Esophagus mucosa (tissue), 1 donor: ENCODE data around the gene SKAP1. TPM values are rescaled to one million over a fixed set of nuclear protein-coding genes. Genes with fewer than 3 reads are reported as not detected.

Source experiments
- ATAC-seq: fragments of 200-7000 bp; cut with Tn5 transposase; one replicate; pipeline ENCODE4 v1.9.1; 2020
- total RNA-seq: library from RNA; stranded (reverse); gene quantifications from one replicate; pipeline ENCODE4 v1.2.4, GENCODE V29; 2023
- donor health status: DM: yes; HTN: yes; CAD: no.

The SKAP1 gene
- total RNA-seq, 1 donor from 2014 or later, result 0.68 TPM

- ATAC-seq, result no peak
Measured at GRCh38 chr17:48173191-48173984, 256.6 kb downstream of the SKAP1 start.

- ATAC-seq, result no peak
Measured at GRCh38 chr17:48169926-48170325, 260.1 kb downstream of the SKAP1 start.

GRCh38 chr17:48163809-48164208 lies 266.2 kb downstream of the SKAP1 start:
- ATAC-seq, result no peak

DNA sequence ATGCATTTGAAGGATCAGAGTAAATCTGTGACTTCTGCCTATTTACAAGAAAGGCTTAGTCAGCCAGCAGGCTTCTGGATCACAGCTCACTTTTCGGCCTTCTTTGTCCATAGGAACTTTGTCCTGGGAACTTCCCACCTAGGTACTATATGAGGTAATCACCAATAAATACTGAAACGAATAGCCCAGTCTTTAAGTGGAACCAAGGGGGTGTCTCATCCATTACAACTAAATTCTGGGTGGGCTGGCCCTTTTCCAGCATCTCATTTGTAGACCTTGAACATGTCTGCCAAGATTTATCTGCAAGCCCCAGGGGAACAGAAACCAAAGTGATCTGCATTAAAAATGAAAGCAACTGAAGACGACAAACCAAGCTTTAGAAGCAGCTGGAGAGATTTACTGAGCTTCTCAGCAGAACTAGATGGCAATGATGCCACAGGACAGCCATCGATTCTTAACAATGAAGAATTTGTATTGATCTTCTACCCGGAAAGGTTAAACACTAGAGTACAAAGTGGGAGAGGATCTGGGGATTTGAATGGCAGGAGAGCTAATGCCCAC lies 267.0 kb downstream of the SKAP1 start:
- ATAC-seq, result no peak

DNA sequence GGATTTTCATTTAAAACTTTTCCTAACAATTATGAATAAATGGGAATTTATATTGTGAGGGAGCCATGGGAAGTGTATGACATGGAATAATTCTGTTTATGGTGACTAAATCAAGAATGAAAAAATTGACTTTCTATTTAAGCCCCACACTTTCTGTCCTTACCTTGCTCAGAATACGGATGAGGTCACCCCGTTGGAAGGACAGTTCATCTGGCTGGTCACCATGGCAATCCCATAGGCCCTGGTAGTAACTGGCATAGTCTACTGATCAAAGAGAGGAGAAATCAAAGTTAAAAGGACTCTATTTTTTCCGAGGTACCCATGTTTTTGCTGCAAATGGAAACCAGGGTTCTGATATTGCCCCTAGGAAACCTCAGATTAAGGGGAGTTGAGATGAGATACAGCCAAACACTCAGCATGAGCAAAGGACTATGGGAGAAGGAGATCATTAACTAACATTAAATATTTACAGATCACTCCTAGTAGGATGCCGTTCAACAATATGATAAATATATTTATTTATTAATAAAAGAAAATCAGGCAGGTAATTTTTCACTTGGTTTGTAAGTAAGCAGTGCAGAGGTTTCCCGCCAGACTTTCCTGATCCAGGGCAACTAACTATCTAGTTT lies 267.6 kb downstream of the SKAP1 start:
- ATAC-seq, result no peak

DNA sequence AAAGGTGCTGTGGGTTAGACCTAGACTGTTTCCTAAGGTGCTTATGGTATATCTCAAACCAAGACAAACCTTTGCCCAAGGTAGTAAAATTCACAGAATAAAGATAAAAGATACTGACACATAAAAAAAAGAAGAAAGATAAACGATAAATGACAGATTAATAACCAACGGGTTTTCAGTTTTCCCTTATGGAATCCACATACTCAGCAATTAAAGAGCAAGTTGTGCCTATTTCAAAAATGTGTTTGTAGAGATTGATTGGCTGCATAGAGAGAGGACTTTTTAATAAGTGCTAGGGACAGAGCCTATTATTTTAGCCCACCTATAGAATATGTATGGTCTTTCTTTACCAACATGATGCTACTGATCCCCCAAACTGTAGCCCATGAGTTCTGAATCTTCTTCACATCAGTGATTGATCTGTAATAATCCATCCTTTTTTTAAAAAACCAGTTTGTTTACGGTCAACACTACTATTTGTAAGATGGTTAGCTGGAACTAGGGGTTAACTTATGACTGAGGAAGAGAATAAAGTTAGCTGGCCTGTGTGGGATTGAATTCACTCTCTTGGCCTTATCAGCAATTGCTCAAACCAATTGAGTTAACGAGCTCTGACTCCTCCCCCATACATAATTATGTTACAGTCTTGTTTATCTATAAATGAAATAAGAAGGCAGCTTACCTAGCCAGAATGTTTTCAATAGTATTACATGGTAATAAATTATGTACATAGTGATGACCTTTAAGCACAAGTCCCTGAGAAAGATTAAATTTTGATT lies 268.7 kb downstream of the SKAP1 start:
- ATAC-seq, result no peak

GRCh38 chr17:48160177-48161081 lies 269.6 kb downstream of the SKAP1 start:
- ATAC-seq, result no peak

GRCh38 chr17:48159232-48159631 lies 270.8 kb downstream of the SKAP1 start:
- no peak for ATAC-seq

DNA sequence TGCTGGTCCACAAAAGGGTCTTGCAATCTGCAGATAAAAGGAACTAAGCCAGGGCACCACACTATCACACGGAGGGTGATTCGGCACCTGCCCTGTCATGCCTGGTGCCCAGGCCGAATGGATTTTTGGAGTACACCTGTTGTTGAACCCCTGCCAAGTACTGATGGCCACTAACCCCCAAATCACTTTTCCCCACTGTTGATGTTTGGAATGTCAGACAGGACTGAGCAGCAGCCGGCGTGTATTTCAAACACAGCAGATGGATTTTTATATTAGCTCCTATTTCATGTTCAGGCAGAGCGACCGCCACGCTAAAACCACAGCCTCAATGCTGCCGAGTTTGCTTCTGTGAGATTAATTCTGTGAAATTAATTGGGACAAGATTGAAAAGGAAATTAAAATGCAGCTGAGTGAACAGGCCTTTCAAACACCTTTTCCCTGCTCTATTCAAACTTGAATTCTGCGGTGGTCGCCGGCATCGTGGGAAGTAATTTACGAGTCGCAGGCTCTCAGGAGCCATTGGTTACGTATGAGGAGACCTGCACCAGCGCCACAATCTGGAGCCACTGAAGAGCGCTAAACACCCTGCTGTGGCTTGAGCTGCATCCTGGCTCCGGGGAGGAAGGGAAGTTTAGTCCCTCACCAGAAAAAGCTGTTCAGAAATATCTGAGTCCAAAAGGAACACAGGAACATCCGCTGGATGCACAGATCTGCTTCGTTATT lies 274.0 kb downstream of the SKAP1 start:
- ATAC-seq, result no peak

GRCh38 chr17:48153691-48154358 lies 276.2 kb downstream of the SKAP1 start:
- ATAC-seq, result no peak

- ATAC-seq, result no peak
Measured at GRCh38 chr17:48152289-48152688, 277.7 kb downstream of the SKAP1 start.

DNA sequence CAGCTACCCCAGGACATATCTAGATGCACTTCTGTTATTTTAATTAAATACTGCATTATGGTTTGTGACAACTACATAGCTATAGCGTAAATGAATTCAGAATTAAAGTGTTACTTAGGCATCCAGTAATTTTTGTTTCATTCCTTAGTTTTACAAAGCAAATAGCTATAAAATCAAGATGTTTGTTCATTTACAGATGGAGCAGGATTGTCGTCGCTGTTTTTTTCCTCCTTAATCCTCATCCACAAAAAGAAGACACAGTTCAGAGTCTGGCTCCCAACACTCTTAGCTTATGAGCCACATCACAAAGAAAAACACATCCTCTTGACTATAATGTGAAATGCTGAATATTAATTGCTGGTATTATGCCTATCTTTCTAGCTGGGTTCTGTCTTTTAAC lies 278.8 kb downstream of the SKAP1 start:
- no peak for ATAC-seq

DNA sequence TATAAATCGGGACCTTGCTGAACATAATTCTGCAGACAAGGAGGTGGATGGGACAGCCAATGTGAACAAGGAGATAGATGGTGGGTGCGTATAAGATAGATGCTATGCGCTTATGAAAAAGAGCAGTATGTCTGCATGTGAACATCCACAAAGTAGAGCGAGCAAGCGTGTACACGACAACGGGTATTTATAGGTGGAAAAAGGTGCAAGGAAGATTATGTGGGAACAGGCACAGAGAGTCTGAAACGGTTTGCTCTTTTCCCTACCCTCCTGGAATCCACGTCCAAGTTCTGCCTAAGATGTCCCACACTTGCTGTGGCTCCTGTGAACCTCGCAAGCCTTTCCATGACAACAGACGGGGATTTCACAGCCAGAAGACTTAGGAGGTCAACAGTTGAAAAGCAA lies 279.4 kb downstream of the SKAP1 start:
- ATAC-seq, result no peak

DNA sequence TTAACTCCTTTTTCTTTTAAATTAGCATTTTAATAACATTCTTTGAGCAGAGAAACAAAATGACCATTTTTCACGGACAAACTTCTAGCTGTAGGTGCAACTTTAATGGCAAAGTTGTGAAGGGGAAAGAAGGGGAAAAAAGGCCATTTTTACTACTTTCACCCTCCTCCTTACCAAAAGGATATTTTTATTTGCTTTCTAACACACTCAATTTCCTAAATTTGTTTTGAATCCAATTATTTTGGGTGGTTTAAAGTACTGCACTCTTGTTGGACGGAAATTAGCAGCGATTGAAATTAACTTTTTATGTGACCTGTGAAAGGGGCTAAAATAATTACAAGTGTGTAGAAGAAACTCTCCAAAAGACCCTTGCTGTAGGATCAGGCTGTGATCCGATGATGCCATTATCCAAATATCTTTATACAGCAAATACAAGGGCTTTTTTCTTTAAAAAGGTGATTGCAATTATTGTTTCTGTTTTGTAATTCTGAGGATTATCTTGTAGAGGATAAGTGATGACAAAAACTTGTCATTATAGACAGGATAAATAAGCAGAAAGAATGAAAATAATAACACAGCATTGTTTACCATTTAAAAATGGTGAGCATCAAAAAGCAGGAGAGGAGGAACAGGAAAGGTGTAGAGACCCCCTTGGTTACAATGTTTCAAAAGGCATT lies 280.1 kb downstream of the SKAP1 start:
- ATAC-seq, result no peak

DNA sequence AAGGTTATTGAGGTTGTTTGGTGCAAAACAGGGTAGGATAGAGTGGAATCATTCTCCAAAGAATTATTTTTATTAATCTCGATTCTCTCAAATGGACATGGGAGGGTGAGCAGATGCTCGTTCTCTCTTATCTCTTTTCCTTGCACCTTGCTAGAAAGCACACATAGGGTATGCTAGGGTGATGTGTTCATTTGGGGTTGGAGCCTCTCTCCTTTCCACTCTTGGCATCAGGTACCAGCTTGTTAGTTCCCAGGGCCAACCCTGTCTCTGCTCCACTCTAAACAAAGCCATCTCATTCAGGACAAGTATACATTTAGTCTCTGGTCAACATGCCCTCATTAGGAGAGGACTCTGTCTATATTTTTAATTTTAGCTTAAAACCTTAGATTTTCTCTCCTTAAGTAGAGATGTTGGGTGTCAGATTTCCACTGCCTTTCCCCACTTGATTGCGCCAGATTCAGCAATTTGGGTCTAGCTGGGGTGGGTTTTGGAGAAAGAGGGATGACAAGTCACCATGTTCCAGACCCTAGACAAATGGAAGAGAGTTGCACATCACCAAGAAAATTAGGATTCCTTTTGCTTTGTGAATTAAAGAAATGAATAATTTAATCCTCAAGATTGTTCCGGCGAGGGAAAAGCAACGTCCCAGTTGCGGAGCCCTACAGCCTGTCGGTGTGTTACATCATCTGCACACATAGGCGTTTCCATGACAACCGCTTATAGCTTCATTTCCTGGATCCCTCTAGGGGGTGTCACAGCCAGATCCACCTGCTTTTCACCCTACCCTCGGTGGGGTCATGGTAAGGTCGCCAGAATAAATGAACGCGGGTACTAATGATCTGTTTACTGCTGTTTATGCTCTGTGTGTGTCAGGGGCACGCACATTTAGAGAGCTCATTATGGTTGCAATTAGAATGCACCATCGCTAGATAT lies 280.9 kb downstream of the SKAP1 start:
- no peak for ATAC-seq

DNA sequence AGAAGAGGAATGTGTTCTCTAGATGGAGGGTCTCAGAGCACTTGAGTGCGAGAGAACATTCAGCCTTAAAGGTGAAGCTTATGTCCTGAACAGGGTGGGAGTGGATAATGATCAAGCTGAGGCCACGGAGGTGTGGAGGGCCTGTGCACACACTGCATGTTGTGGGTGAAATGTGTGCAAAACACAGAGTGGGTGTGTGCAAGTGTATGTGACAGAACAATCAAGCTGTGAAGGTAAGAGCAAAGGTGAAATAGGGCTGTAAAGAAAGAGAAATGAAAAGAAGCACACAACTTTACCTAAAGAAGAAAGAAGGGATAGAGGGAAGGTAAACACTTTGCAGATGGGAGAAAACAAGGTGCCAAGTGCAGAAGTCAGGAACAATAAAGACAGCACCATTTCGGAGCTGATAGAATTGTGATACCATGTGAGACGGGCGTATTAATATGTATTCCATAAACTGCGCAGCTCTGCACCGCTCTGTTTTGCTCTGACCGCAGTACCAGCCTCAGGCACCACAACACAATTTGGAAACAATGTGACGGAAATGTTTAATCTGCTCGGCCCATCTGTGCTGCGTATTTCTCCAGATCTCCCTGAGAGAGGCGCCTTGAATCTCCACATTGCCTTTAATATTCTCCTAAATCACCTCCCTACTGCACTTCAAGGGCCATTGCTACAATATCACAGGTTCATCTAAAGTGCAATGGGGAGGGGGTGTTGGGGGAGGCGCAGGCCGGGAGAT lies 281.8 kb downstream of the SKAP1 start:
- no peak for ATAC-seq

GRCh38 chr17:48144976-48145798 lies 284.8 kb downstream of the SKAP1 start:
- no peak for ATAC-seq
